Activated CD4-positive, CD25-positive, alpha-beta regulatory T cell treated with anti-CD3 and anti-CD28 coated beads, Interleukin-2, amount 50 U/mL, for 72 hours (primary cell): ENCODE results near the gene SYT5.
A peak's percentile ranks its signal among the peaks of the same experiment; 100 is the strongest.
"Not testable (repeated sequence)": the region's sequence is repeated elsewhere in the genome, so short reads cannot be mapped to it uniquely, and the experiment has no call there.

Experiments used
- DNase-seq: peaks from one replicate; pipeline ENCODE4 v3.0.0; 2021

SYT5 gene

DNA sequence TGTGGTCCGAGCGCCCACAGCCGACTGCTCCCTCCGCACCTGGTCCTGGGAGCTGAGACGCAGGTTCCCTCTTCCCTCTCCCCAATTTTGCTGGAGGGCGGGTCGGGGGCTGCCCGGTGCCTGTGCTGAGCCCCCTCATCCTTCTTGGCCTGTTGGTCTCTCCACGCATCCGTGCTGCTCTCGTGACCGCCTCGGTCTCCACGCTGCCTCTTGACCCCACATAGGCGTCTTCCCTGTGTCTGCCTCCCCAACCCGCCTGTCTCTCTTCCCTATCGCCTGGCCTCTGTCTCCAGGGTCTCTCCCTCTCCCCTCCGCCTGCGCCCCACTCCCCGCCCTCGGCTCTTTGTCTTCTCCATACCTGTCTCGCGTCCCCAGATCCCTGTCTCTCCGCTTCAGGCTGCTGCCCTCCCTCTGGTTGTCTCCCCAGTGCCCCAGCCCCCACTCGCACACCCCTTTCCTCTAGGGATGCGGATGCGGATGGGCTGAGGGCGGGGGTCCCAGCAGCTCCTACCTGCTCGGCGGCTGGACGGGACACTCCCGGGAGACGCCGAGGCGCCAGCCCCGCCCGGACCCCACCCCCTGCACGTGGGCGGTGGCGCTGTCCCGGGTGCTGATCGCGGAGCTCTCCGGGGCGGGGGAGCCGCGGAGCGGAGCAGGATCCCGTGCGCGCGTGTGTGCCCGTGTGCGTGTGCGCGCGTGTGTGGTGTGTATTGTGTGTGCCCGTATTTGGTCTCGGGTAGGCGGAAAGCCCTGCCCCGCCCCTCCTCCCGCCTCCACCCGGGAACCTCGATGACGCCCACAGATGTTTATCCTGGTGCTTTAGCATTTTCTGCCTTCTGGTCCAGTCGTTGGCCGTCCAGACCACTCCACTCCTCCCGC lies at the start of gene SYT5:
TSS of gene SYT5 (minus strand) at position 684 of the 879 bp plus-strand sequence. CDS start 1,248 bp downstream, outside the sequence.
- DNase-seq: peak; percentile 71

DNA sequence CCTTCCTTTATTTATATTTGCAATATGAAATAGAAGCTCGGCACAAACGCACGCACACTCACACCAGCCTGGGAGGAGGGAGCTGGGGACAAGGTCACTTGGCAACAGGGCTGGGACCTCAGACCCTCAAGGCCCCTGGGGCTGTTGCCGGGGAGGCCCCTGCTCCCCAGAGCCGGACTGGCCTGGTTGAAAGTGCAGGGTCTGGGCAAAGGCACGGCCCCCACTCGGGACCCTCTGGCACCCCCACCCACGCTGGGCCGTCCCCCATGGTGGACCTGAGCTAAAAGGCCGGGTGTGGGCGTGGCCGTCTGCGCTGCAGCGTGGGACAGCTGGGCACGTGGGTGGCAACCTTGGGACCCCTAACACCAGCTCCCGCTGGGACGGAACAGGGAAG lies 49.7 kb upstream of the SYT5 start:
- DNase-seq: no peak

DNA sequence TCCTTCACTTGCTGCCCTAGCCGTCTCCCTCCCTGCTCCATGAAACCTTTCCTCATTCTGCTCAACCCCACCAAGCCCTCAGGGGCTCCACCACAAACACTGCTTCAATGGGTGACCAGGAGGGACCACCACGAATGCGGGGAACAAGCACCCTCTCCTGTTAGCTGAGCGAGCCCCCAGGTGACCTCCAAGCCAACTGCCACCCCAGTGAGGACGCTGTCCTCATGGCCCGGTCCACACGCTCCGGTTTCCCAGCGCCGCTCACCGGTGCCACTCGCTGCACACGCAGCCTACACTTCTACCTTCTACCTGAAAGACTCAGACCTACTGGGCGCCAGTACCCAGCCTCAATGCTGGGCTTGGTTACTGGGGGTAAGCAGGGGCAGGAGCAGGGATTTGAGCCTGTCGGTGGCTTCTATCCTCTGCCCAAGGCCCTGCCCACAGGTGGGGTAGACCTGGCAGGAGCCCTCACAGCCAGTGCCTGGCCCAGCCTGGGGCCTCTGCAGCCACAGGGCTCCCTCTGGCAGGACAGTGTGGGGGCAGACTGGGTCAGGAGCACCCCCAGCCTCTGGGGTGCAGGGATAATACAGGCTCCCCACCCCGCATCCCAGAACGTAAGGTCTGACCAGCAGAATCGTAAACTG lies 49.2 kb upstream of the SYT5 start:
- no peak for DNase-seq

DNA sequence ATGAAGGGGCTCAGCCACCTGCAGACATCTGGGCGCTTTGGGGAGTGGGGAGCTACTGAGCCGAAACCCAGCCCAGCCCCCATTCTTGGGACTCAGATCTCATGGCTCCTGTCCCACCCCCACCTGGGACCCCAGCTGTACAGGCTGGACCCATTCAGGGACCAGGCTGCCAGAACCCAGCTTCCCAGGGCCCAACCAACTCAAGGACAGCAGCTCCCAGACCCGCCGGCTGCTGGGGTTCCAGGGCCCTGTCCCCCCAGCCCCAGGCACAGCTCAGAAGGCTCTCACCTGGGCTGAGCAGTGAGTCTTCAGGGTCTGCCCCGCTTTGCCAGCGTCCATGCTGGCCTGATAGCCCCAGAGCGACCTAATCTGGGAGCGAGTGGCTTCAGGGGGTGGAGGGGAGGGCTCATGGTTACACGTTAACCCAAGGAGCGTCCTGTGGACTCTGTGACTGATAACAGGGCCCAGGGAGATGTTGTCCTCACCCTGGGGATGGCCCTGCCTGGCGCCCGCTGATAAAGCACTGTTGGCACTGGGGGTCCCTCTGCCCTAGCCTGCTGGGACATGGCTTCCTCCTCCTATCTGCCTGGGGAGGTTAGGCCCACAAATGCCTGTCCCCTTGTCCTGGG lies 48.4 kb upstream of the SYT5 start, which contains the start of gene TMEM86B:
TSS of gene TMEM86B (minus strand) at position 361 of the 629 bp plus-strand sequence. CDS start at position 339, 22 bp downstream.
- DNase-seq: no peak

DNA sequence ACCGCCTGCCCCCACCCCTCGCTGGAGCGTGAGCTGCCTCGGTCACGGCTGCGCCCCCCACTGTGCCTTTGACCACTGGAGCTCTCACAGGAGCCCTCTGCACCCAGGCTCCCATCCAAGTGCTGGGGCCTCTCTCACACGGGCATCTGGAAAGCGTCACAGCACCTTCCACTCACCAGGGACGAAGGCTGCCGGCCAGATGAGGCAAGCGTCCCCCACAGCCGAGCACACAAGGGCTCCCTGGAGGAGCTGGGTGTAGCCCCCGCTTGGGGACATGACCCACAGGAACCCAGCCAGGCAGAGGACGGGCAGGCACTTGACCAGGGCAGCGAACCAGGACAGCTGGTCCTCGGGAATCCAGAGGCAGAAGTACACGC lies 47.9 kb upstream of the SYT5 start:
- no peak for DNase-seq

DNA sequence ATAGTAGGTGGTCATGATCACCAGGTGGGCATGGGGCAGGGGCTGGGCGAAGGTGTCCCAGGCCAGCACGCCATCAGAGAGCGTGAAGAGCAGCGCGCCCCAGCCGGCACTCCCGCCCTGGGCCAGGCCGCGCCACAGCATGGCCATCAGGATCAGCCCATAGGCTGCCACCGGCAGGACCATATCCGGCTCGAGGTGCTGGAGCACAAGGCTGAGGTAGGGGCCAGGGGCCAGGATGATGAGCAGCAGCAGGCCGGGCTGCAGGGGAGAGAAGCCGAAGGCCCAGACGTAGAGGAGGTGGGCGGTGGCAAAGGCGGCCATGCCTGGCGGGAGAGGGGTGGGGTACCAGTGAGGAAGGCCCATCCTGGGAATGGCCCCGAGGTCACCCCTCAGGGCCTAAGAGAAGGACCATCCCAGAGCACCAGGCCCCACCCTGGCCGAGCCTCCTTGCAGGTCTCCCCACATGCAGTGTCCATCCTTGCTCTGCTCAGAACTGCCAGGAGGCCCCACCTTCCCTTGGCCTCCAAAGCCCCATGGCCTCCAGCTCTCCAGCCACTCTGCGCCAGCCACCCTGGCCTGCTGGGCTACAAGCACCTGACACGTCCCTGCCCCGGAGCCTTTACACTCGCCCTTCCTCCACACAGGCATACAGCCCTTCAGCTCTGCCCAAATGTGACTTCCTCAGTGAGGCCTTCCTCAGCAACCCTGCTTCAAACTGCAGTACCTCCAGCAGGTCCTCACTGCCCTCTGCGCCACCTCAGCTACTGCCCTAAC lies 47.3 kb upstream of the SYT5 start:
- DNase-seq: no peak

DNA sequence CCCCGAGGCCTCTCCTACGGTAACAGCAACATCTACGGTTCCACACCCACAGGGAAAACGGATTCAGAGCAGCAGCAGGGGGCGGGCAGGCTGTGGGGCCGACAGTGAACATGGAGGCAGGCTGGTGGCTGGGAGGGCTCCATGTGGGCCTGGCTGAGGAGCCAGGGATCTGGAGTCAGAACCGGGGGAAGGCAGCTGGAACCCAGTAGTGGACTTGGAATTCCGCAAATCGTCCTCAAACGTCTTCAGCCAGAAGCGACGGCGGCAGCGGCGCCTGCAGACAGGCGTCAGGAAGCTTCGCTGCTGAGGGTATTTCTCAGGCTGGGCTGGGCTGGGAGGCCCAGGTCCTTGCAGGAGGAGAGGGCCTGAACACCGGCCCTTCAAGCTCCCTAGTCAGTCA lies 46.7 kb upstream of the SYT5 start:
- no peak for DNase-seq

DNA sequence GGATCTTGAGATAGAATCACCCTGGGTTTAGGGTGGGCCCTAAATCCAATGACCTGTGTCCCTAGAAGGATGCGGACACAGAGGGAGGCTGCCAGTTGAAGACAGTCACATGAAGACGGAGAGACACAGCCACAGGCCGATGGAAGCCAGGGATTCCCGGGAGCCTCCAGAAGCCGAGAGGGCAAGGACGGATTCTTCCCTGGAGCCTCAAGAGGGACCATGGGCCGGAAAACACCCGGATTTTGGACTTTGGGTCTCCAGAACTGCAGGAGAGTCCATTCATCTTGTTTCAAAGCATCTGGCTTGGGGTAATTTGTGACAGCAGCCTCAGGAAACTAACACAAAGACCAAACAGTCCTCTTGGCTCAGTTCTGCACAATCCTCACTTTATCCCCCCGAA lies 46.2 kb upstream of the SYT5 start:
- no peak for DNase-seq

DNA sequence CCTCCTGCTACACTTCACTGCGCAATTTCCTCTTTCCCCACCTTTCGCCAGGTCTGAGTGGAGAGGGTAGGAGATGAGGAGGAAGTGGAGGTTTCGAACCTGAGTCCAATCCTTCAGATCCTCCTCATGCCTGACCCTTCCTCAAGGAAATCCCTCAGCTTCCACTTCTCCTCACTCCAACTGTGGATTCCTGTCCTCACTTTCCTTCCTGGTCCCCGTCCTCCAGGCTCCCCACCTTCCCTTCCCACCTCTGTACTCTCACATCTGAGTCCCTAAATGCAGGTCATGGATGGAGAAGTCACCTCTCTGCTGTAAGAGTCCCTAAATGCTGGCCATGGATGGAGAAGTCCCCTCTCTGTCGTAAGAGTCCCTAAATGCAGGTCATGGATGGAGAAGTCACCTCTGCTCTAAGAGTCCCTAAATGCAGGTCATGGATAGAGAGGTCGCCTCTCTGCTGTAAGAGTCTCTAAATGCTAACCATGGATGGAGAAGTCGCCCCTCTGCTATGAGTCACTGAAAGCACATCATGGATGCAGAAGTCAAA lies 45.4 kb upstream of the SYT5 start:
- DNase-seq: no peak

DNA sequence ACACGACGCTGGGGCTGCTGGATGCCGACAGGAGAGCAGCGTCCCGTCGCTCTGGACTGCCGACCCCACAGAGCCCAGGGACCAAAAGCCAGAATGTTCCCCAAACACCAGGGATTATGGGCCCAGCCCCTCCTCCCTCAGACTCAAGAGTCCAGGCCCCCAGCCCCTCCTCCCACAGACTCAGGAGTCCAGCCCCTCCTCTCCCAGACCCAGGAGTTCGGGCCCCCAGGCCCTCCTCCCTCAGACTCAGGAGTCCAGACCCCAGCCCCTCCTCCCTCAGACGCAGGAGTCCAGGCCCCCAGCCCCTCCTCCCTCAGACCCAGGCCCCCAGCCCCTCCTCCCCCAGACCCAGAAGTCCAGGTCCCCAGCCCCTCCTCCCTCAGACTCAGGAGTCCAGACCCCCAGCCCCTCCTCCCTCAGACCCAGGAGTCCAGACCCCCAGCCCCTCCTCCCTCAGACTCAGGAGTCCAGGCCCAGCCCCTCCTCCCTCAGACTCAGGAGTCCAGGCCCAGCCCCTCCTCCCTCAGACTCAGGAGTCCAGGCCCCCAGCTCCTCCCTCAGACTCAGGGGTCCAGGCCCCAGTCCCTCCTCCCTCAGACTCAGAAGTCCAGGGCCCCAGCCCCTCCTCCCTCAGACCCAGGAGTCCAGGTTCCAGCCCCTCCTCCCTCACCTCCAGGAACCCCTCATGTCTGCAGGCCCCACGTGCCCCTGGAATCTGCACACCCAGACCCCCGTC lies 44.8 kb upstream of the SYT5 start:
- not testable (repeated sequence) for DNase-seq

DNA sequence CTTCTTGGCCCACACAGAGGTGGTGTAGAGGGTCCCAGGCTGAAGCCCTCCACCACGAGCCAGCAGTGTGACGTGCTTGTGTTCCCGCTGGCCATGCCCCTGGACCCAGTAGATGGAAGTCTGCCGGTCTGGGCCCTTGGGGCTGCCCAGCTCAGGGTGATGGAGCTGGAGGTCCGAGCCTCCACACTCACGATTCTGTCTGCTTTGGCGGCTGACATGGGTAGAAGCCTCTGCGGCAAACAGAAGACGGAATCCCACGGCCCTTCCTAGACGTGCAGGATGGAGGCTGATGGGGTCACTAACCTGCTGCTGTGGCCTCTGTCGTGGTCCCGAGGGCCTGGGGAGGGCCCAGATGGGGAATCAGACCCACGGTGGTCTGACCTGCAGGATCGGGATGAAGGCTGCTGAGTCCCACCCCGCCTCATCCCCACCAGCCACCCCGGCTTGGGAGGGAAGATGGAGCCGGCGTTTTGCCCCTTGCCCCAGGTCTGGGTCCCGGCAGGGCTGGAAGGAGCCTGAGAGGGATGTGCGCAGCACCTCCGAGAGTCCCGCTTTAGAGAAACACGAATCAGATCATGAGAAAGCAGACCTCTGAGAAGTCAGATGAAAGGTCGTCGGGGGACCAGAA lies 44.1 kb upstream of the SYT5 start:
- DNase-seq: no peak

DNA sequence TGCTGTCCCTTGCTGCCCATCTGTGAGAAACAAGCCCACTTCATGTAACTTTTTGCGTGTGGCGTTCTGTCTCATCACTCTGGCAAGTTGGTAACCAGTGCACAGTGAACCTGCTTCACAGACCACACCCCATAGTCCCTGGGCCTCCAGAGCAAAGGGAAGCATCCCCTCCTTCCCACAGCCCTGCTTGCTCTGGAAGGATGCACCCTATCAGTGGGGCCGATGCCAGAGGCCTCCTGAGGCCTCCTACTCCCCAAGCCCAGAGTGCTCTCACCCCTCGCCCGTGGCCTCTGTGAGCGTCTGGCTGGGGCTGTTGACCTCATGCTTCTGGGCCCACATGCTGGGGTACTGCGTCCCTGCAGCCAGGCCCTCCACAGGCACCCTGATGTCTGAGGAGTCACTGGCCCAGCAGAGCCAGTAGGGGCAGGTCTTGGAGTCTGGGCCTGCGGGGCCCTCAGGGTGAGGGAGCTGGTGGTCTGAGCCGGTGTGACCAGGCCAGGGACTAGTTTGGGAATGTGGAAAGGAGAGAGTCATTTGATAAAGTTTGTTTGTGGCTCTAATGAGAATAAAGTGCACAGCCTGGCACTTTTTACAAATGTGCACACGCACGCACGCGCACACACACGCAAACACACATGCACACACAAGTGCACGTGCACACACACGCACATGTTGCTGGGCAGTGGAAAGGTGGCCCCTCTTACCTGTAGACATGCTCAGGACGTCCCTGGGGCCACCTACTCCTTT lies 43.4 kb upstream of the SYT5 start:
- no peak for DNase-seq

DNA sequence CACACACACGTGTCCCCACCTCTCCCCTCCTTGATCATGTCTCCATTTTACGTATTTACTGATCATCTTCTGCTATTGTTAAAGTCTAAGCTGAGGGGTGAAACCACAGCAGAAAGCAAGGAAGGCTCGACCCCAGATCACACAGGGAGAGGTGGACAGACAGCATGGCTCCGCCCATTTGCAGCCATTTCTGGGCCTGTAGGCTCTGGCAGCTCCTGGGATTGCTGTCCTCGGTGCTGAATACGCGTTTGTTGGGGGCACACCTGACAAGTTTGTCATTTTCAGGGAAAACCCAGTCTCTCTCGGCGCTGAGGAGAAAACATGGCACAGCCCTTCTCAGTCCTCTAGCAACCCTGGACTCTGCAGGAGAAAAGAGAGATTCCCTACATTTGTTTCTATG lies 40.4 kb upstream of the SYT5 start:
- DNase-seq: no peak

DNA sequence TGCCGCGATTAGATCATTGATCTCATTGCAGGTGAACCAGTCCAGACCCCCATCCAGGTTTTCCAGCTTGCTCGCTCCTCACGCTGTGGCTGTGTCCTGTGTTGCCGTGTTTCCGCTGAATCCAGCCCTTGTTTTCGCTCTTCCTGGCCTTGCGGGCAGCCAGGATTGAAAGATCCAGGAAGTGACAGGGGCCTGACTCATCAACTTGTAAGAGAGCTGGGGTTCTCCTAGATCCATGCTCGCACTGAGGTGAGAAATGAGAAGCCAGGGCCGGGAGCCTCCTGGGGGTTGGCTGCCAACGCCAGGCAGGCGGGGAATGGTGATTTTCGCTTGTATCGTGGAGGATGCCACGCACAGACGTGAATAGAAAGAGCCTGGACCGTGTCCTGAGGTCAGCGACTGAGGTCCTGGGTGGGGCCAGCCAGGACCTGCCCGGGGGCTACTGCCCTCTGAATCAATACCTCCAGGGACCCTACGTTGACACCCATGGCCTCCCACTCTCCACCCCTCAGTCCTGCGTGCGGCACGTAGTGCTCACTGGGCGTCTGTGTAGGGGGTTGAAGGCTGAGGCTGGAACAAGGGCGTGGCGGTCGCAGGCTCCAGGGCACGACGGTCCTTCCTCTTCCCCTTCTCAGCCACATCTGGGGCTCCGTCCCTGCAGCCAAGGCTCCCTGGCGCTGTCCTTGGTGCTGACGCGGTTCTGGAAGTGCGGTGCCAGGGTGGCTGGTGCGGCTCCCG lies 36.5 kb upstream of the SYT5 start:
- no peak for DNase-seq

DNA sequence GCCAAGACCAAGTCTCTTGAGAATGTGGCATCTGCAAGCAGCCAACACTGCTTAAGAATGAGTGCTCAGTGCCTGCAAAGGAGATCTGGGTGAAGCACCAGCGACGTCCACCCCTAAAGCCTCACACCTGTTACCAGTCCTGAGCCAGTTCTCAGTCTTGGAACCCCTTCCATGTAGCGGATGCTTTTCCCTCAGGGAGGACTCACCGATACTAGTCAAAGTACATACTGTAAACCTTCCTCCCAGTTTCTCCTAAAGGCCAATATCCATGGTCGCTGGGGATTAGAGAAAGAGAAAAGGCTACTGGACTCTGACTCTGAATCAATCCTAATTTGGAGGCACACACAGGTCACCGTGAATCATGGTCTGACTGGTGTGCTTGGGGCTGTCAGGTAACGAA lies 33.5 kb upstream of the SYT5 start:
- no peak for DNase-seq

DNA sequence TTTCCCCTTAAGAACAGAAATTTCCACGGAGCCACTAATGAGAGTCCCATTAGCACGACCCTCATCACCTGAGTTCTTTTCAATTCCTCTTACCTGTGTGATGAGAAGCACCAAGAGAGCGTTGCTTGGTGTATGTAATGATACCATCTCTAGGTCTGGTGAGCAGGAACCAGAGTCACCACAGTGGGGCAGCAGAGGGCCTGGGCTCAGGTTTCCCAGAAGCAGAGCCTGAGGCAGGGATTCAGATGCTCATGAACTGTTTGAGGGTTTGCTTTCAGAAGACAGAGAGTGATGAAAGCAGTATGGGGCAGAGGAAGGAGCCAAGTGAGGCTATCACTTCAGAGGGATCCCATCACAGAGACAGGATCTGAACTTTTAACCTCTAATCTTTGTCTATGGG lies 32.4 kb upstream of the SYT5 start:
- peak; percentile 58 for DNase-seq

DNA sequence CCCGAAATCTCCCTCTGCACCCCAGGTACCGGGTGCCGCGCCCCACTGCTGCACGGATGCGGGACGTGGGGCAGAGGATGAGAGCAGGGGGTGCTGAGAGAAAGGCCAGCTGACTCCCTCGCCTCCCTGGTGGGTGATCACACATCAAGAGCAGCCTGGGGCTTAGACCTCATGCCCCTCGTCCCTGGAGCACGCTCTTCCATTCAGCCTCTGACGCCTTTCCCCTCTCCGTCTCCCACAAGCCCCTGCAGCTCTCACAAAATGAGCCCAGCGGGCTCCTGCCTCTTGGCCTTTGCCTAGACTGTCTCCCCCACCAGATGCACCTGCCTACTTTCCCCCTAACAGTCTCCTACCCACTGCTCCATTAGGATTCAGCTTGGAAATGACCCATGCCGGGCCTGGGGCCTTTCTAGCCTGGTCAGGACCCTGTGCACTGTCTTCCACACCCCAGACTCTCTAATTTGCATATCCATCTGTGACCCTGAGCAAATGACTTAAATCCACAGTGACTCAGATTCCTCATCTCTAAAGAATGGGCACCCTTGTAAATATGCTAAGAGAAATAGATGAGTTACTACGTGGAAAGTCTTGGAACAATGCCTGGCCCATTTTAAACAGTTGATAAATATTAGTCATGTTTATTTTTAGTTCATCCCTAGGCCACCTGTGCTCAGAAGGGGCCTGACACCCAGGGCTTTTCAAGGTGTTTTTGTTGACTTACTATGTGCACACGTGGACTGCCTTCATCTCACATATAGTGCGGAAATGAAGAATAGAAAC lies 29.8 kb upstream of the SYT5 start:
- no peak for DNase-seq

DNA sequence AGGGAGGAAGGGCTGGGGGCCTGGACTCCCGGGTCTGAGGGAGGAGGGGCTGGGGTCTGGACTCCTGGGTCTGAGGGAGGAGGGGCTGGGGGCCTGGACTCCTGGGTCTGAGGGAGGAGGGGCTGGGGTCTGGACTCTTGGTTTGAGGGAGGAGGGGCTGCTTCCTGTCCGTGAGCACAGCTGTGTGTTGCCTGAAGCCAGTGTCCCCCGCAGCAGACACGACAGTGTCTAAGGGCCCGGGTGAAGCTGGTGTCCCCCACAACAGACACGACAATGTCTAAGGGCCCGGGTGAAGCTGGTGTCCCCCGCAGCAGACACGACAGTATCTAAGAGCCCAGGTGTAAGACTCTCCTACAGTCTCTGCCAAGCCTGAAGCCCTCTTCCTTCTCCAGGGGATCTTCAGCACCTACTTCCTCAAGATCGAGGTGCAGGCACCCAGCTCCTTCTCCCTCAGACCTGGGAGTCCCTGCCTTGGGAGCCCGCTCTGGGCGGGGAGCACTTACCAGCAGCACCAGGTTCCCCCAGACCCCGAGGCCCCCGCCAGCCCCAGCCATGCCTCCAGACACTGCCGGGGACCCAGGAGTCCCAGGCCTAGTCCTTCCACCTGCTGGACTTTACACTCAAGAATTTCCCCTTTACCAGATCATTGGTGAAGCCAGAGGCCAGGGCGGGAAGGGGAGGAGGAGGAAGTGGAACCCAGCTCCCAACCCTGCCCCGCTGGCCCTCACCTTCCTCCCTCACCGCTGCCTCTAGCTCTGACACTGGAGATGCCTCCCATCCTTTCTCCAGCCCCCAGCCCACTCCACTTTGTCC lies 29.0 kb upstream of the SYT5 start, which contains the start of gene PTPRH:
TSS of gene PTPRH (minus strand) at position 622 of the 813 bp plus-strand sequence. CDS start at position 554, 68 bp downstream.
- no peak for DNase-seq
